Osteoblast (primary cell): ENCODE data around the gene ATP1B1. TPM values are rescaled to one million over a fixed set of nuclear protein-coding genes. Genes with fewer than 3 reads are reported as not detected.

Experiments used
- DNase-seq: peaks from one replicate; pipeline ENCODE4 v3.0.0; 2011; ENCODE audit warnings: low spot score, mixed read lengths; ENCODE audit not compliant: insufficient read length; ENCODE audit errors: missing footprints
- H2AFZ ChIP-seq: 2 replicates; pipeline ENCODE4 v1.6.0; 2011; ENCODE audit warnings: mild to moderate bottlenecking, low read length
- H3K27ac ChIP-seq: 2 replicates; pipeline ENCODE4 v1.5.1; 2011; ENCODE audit warnings: mild to moderate bottlenecking, low read depth, low read length, moderate library complexity
- H3K27me3 ChIP-seq: 2 replicates; pipeline ENCODE4 v1.6.0; 2012; ENCODE audit warnings: mild to moderate bottlenecking, control low read depth, inconsistent platforms, low read length, moderate library complexity; ENCODE audit not compliant: insufficient read depth
- H3K36me3 ChIP-seq: 2 replicates; pipeline ENCODE4 v1.5.1; 2011; ENCODE audit warnings: mild to moderate bottlenecking, low read length, control low read depth, moderate library complexity; ENCODE audit not compliant: insufficient read depth
- H3K4me1 ChIP-seq: 2 replicates; pipeline ENCODE4 v1.5.1; 2011; ENCODE audit warnings: mild to moderate bottlenecking, low read length, control low read depth, moderate library complexity; ENCODE audit not compliant: insufficient read depth
- H3K4me2 ChIP-seq: 2 replicates; pipeline ENCODE4 v1.6.0; 2011; ENCODE audit warnings: mild to moderate bottlenecking, low read length; ENCODE audit not compliant: insufficient read depth
- H3K4me3 ChIP-seq: fragments of 200-600 bp; sonication (generic); 3 replicates; pipeline ENCODE4 v1.5.1; 2012; ENCODE audit warnings: mild to moderate bottlenecking, low read length, inconsistent platforms; ENCODE audit not compliant: insufficient read depth
- H3K79me2 ChIP-seq: 2 replicates; pipeline ENCODE4 v1.6.0; 2012; ENCODE audit warnings: mild to moderate bottlenecking, low read length, control low read depth, inconsistent platforms; ENCODE audit not compliant: insufficient read depth
- H3K9me3 ChIP-seq: 2 replicates; pipeline ENCODE4 v1.5.1; 2011; ENCODE audit warnings: low read depth, low read length, control low read depth
- H4K20me1 ChIP-seq: 2 replicates; pipeline ENCODE4 v1.6.0; 2012; ENCODE audit warnings: mild to moderate bottlenecking, low read length, control low read depth; ENCODE audit not compliant: insufficient read depth
- CTCF ChIP-seq: IDR thresholded peaks from 2 replicates; pipeline ENCODE4 v1.5.1; 2011; ENCODE audit warnings: mild to moderate bottlenecking, low read depth, low read length, moderate library complexity; ENCODE audit errors: extremely low read depth
- total RNA-seq: library from RNA; depleted of rRNA; stranded (reverse); fragments of >200 nt; gene quantifications from 2 replicates; pipeline ENCODE4 v1.2.3, GENCODE V29; 2012

The ATP1B1 gene
- total RNA-seq, 1 donor, result 8.3 TPM

- Histone ChIP-seq H3K79me2 (peaks cover 40% of the 10 kb centered on the region), H3K27me3 (peaks cover 27% of the 10 kb centered on the region), H3K4me1 (peaks cover 44% of the 10 kb centered on the region), H3K4me3 (peak overlapping the region; percentile 85), H3K9me3 (no peaks in the 10 kb centered on the region), H3K36me3 (peaks cover 12% of the 10 kb centered on the region), H2AFZ (peak overlapping the region; percentile 94), H3K27ac (peak overlapping the region; percentile 93), H4K20me1 (no peaks in the 10 kb centered on the region), H3K4me2 (peak overlapping the region; percentile 100)
- peak; percentile 87 for DNase-seq
- no peak for TF ChIP-seq CTCF
Observed at GRCh38 chr1:169107603-169108208, 1.2 kb downstream of the ATP1B1 start.

DNA sequence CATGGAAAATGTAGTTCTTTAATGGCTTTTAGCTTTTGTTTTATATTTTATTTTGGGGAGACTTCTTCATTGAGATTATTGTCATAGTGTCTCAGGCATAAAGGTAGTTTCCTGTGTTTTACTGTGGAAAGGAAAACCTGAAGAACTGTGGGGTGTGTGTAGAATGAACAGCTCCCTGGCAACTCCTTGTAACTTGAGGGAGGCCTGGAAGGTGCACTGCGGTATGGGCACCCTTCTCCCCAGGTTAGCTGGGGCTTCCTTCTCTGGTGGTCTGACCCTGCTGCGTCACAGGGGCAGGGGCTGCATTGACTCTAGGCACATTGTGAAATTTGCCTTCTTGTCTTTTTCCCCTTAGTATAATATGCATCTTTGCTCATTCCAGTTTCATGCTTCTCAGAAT, 1.7 kb downstream of the ATP1B1 start:
- H3K9me3 ChIP-seq, result no peaks in the 10 kb centered on the region
- peaks cover 23% of the 10 kb centered on the region for H3K27me3 ChIP-seq
- peaks cover 41% of the 10 kb centered on the region for H3K4me1 ChIP-seq
- peak overlapping the region; percentile 100 for H3K4me2 ChIP-seq
- TF ChIP-seq CTCF, result no peak
- peak overlapping the region; percentile 93 for H3K27ac ChIP-seq
- H3K4me3 ChIP-seq, result peak overlapping the region; percentile 85
- H4K20me1 ChIP-seq, result no peaks in the 10 kb centered on the region
- peaks cover 40% of the 10 kb centered on the region for H3K79me2 ChIP-seq
- H3K36me3 ChIP-seq, result peaks cover 12% of the 10 kb centered on the region
- peak; percentile 45 for DNase-seq
- H2AFZ ChIP-seq, result peak overlapping the region; percentile 94

DNA sequence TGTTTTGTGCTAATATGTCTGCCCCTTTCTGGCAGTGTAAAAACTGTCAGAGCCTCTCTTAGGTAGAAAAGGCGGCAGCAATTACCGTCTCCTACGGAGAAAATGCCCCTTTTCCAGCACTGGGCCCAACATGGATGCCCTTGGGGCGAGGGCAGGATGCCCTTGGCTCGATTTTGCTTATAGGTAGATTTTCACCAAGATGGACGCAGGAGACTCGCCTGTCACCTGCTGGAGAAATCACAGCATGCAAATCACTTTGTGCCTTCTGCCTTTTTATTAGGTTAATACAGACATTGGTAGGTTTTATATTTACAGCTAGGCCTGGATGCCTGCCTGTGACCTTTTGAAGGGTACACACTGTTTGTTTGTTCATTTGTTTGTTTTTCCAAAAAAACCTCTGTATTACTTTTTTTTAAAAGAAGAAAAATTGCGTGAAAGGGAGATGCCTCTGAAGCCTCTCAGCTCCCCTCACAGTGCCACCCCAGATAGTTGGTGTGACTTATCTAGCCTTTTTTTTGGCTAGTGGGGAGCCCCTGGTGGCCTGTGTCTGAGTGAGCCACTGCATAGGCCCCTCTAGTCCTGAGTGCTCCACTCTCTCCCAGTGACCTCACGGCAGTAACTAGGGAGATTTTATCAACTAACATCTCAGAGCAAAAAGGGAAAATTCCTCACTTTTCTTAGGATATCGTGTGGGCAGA, 2.5 kb downstream of the ATP1B1 start:
- H3K9me3 ChIP-seq, result no peaks in the 10 kb centered on the region
- peak; percentile 86 for DNase-seq
- H3K4me1 ChIP-seq, result peaks cover 49% of the 10 kb centered on the region

More for the DNA sequence above, 2.5 kb downstream of the ATP1B1 start:
- Histone ChIP-seq H3K4me3 (no peak overlapping the region), H3K36me3 (peaks cover 12% of the 10 kb centered on the region), H3K4me2 (peak overlapping the region; percentile 100), H3K27me3 (peaks cover 16% of the 10 kb centered on the region), H2AFZ (peak overlapping the region; percentile 10), H3K27ac (peak overlapping the region; percentile 93), H3K79me2 (peaks cover 40% of the 10 kb centered on the region), H4K20me1 (no peaks in the 10 kb centered on the region)
- peak; percentile 23 for TF ChIP-seq CTCF
